GM18870 (cell line): Measurements from ENCODE around the gene LHPP.

Experiments used
- ATAC-seq: cut with Tn5 transposase; IDR thresholded peaks from one replicate; pipeline ENCODE4 v1.9.1; 2021; ENCODE audit warnings: moderate library complexity; ENCODE audit not compliant: unreplicated experiment

Gene LHPP

DNA sequence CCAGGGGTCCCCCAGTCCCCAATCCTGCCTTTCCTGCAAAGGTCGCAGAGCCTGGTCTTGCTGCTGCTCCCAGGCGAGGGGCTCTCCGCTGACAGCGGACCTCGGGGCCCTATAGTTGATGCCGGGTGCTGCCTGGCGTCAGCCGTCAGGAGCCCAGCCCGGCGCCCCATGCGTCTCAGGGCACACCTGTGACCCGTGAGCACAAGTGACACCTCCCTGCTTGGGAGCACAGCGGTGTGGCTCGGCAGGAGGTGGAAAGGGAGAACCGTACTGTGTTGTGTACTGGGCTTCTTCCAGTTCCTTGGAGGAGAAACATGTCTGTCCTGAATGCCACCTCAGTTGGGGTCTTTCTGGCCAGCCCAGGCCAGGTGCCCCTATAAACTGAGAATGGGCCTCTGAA lies 56.7 kb downstream of the LHPP start:
- no peak for ATAC-seq

DNA sequence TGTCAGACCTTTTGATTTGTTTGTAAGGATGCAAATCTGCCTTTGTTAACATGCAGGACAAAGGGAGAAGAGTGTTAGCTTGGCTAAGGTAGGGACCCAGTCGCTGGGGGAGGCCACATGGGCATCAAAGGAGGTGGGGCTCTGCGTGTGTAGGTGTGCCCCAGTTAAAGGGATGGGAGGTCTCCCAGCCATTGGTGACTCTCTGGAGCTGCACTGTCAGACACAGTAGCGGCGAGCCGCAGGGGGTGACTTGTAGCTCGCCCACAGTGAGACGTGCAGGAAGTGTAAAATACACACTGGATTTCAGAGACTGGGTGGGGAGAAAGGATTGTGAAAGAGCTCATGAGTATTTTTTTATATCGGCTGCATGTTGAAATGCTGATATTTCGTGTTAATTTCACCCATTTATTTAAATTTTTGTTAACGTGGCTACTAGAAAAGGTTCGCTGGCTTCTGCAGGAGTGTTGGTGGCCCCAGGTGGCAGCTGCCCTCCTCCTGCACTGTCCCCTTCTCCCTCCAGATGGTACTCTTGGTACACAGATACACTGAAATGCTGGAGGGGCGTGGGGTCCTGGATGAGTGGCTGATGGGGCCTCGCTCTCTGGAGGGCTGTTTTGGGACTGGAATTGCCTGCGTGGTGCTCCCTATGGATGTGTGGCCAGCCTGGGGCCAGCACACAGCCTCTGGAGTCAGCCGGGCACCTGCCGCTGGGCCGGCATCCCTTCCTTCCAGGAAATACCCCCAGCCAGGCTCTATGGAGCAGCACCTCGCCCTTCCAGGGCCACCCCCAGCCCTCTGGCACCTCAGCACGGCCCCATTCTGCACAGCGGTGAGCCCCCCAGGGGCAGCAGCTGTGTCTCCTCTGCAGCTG lies 59.2 kb downstream of the LHPP start:
- no peak for ATAC-seq

DNA sequence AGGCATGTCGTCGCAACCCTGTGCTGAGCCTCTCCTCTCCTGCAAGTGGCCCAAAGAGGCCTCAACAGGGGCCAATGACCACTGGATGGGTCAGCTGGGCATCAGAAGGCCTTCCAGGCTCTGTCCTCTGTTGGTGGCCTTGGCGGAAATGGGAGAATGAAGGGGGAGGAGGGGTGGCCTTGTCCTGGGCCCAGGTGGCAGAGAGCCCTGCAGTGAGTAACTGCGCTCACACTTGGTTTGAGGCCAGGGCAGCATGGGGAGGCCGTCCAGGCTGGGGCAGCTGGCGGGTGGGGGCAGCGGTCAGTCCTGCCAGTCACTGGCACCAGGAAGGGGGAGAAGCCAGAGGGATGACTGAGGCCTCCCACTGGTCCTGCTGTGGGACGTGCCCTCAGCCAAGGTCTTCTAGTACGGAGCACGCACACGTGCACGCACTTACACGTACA lies 59.8 kb downstream of the LHPP start:
- ATAC-seq: no peak

DNA sequence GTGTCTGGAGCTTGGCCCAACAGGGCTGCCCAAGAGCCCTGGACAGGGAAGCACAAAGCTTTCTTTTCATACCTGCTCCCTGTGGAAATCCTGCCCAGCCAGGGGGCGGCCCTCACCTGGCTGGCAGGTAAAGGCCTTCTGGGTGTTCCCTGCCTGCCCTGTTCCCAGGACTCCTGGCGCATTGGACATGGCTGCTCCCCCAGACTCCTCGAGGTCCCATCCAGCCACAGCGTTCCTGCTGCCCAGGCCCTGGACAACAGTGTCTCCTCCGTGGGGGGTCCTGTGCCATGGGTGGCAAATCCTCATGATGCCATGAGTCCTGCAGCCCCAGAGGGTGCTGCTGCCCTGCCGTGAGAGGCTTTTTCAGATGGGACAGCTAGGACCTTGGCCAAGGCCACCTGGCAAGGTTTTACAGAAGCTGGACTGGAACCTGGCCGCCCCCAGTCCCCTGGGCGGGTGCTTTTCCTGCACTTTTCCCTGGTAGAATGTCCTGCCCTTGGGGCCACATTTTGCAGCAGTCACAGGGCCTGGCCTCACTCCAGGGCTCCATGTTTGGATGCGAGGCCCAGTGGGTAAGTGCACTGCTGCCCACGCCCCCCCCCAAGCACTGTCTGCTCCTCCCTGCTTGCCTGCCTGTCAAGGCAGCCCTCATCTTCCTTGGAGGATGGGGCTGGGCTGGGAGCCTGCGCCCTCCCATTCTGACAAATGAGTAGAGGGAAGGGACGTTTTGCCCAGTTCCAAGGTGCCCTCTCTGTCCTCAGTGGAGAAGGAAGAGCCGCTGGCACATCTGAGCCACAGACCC lies 60.7 kb downstream of the LHPP start:
- ATAC-seq: no peak

DNA sequence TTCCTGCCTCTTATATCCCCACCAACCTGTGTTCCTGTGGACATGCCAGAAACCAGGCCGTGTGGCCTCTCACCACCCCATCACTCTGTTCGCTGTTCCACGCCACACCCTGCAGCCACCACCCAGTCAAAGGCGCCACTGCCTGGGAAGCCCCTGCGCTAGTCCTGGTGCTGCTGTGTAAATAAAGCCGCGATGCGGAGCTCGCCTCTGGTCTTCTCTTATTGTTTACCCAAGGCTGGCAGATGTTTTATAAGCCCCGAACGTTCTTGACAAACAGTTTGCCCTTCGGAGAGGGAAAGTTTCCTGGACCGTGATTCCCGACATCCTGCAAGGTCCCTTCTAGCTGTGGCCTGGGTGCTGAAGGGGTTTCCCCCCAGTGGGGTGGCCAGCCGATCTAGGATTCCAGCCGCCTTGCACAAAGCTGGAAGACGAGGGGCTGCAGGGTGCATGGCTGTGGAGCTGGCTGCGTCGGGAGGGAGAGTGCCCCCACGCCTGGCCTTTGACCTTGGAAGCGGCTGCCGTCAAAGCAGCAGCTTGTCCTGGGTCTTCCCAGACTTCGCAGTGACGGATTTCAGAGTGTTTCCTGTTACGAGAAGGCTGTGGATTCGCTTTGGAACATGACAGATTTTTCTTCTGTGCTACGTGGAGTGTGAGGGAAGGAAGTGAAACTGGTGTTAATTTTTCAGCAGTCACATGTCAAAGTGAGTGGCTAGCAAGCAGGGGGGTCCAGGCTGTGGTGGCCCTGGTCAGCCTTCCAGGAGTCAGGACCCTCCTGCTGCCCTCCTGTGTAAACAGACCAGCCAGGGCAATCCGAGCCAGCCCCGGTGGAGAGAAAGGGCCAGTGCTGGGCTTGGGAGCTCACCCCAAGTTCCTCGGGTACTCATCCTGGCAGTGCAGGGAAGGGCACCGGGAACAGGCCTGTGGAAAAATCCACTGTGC lies 61.6 kb downstream of the LHPP start:
- no peak for ATAC-seq

DNA sequence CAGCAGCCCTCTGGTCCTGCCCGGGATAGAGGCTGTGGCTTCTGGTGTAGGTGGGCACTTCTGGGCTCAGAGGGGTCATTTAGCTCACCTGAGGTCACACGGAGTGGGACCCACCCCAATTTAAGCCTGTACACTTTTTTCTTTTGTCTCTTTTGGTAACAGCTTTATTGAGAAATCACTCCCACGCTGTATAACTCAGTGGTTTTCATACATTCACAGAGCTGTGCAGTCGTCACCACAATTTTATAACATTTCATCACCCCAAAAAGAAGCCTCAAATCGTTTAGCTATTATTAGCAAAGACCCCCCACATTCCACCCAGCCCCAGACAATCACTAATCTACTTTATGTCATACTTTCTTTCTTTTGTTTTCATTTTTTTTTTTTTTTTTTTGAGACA lies 62.3 kb downstream of the LHPP start:
- ATAC-seq: no peak

DNA sequence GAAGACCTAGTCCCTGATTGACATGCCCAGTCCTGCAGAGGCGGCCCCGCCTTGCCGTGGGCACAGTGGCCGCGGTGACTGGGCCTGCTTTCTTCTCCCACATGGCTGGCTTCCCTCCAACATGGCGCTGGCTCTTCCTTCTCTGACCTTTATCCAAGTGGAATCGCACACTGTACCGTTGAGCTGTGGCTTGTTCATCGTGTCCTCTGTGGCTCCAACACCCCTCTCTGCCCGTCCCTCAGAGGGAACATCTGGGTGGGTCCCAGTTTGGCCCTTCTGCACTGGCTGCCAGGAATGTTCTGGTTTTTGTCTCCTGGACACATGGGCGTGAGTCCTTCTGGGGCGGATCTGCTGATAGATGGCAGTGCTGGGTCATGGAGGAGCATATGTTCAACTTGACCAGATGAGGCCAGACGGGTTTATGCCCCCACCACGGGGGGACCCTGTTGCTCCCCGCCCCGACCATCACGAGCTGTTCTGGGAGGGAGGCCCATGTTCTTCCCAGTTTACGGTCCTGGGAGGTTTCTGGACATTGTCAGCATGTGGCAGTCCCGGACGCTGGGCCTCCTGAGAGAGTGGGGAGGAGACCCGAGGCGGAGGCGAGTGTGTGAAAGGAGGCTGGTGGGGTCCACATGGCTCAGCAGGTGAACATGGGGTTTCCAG lies 63.5 kb downstream of the LHPP start:
- no peak for ATAC-seq

DNA sequence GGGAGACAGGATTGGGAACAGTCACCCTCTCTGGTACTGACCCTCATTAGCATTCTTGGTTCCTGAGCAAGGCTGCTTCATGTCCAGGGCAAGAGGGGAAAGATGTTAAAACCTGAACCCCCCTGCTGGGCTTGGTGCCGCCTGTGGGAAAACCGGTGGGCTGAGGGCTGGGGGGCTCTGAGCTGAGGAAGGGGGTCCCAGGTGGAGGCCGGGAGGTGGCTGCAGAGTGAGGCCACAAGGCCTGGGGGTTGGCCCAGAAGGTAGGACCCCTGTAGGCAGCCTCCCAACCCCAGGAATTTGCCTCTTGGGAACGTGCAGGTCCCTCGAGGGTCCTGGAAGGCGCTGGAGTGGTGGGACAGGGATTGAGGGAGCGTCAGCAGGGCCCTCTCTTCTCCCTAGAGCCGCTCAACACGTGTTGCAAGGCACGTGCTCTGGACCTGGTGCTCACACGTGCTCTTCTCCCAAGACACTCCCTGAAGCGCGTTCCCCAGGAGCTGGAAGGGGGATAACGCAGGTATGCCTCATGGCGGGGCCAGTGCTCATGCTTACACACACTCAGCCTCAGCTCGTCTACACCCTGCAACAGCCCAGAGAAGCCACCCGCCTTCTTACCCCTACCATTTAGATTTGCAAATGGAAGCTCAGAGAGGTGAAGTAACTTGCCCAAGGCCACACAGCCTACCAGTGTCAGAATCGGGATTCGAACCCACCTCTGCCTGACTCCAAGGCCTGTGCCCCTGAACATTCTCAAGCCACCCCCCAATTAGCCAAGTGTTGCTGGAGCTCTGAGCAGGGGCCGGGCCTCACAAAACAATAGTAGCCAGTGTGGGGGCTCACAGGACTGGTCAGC lies 64.4 kb downstream of the LHPP start:
- no peak for ATAC-seq

DNA sequence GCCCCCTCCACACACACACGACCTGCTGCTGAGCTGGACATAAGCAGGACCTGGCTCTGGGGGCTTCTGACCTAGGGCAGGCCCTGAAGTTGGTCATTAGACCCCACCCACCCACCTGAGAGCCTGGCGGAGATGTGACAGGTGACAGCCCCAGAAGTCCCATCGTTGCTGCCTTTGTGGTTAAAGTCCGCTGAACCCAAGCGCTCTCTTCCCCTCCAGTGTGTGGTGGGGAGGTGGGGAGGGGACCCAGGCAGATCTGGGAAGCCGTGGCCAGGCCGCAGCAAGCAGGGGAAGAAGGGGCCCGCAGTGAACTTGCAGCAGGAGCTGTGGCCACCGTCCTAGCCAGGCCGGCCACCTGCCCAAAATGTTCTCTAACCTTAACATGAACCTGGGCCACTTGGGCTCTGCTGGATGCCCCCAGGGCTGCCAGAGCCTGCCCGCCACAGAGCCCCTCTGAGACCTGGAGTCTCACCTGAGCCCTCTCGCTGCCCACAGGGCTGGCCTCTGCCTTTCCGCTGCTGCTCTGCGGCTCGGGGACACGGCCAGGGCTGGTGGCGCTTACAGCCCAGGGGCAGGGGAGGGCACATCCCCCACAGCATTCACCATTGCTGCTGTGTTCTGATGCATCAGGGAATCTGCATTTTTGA lies 65.1 kb downstream of the LHPP start:
- no peak for ATAC-seq

DNA sequence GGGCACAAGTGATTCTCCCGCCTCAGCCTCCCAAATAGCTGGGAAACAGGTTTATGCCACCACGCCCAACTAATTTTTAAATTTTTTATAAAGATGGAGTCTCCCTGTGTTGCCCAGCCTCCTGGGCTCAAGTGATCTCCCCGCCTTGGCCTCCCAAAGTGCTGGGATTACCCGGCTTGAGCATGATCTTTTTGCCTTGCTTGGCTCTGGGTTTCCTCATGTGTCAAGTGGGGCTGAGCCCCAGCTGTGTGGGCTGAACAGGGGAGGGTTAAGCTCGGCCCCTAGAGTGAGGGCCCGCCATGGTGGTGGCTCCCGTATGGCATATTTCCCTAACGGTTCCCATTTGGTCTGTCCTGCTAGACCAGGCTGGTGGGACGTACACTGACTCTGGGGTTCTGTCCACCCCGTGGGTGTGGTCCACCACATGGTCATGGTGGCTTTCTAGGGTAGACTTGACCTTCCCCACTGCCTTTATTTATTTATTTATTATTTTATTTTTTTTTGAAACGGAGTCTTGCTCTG lies 66.3 kb downstream of the LHPP start:
- ATAC-seq: no peak

DNA sequence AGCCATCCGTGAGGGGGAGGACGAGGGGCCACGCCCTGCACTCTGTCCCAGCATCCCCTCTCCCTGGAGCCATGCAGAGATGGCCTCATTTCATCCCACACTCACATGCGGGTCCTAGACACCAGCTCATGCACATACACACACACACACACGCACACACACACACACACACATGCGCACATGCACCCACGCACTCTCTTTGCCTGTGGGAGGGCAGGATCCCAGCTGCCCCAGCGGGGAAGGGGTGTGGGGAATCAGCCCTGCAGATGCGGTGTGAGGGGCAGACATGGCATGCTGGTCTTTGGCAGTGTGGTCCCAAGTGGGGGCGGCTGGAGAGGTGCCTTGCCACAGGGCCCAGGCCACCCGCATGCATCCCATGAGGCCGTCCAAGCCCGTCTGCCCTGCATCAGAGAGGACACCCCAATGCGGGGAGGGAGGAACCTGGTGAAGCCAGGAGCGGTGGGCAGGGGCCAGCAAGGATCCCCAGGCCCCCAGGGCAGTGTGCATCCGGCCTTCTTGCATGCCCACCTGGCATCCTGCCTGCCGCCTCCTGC lies 68.1 kb downstream of the LHPP start:
- ATAC-seq: no peak

DNA sequence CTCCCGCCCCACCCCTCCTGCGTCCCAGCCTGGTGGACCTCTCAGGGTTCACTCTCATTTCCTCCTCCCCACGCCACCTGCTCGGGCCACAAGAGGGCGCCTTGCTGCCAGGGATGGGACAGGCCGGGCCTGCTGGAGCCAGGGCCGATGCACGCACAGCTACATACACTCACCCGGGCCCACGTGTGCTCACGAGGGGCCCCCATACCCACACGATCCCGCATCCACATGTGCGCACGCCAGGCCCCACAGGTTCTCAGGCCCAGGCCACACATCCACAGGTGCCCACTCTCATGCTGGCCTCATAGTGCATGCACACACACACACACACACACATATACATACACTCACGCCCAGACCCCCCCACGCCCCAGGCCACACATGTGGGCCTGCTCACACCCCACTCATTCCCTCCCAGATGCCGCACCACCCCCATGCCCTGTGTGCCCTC lies 68.6 kb downstream of the LHPP start:
- no peak for ATAC-seq

DNA sequence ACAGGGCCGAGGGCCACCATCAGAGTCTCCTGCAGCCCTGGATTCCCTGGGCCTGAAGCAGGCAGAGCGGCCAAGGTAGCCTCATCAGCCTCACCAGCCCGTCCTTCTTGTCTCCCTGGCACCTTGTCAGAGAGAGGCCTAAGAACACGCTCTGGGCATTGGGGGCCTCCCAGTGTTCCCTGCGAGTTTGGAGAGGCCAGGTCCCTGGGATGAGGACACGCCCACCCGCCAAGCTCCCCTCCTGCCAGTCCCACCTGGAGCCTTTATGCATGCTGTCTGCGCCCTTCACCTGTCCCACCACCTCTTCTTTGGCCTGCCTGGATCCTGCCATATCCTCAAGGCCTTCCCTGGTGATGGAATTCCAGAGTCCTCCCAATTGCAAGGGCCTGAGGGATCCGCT lies 69.2 kb downstream of the LHPP start:
- no peak for ATAC-seq

DNA sequence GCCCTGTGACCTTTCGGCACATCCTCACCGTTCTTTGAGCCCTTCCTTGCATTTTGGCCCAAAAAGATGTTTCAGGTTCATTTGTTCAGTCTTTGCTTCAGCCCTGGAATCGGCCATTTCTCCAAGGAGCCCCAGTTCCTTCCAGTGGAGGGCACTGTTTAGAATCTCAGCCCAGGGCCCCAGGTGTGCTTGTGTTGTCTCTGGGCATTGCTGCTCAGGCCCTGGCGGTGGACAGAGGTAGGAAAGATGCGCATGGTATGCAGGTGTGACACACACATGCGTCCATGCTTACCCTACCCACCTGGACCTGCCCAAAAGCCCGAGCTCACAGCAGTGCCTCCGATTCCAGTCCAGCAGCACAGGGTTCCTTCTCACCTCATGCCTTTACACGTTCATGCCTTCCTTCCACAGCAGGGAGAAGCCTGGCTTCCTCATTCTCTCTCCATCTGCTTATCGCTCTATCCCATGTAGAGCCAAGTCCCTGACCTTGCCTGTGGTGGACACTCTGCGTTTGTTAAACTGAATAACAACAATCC lies 70.6 kb downstream of the LHPP start:
- ATAC-seq: no peak

DNA sequence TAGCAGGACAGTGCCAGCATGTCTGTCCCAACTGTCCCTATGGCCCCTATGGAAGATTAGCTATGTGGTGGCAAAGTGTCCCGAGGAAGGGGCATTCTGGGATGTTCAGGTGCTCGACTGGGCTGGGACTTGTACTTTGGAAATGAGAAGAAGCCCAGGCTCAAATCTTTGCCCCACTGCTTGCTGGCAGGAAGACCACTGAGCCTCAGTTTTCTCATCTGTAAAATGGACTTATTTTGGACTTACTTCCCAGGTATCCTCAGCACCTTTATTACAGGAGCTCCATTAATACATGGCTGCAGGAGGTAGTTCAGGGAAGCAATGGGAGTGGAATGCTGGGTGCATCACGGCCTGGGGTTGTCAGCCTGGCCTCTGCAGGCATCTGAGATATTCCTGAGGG lies 71.2 kb downstream of the LHPP start:
- no peak for ATAC-seq

DNA sequence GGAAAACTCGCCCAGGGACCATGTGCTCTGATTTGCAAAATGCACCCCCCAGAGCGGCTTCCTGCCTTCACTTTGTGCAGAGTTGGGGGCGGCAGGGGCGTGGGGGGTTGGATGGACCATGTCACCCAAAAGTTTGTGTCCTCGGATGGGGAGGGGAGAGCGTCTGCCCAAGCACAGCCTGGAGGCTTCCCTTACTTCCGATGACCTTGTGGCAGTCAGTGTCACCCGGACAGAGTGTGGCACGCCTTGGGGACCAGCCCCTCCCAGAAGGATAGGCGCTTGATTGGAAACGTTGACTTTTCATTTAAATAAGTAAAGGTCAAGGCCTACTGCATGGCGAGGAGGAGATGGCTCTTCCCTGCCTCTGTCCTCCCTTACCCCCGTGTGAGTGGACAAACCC lies 71.6 kb downstream of the LHPP start:
- no peak for ATAC-seq

DNA sequence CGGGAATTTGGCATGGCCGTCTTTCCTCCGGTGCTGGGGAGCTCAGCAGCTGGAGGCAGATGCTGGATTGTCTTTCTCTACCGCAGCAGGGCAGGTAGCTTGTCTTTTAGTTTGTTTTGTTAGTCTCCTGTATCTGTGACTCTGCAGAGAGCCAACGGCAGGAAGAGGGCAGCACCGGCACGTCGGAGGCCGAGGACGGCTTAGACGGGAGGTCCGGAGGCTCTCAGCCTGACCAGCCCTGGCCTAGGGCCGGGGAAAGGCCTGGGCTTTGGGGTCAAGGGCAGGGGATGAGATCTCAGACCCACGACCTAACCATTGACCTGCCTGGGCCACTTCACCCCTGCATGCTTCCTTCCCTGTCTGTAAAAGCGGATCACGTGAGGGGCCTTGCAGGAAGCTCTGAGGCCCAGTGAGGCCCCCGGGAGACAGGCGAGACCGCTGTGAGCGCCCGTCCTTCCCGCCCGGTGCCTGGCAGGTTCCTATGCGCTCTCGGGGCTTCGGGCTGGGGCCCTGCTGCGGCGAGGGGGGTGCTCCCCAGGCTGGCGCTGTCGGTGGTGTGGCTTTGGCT lies 72.7 kb downstream of the LHPP start:
- ATAC-seq: no peak
